HUES6 (cell line): ENCODE results near the gene CYP26B1.

Source experiments
- H3K27ac ChIP-seq: 2 replicates; pipeline ENCODE4 v1.7.0; 2013; ENCODE audit warnings: low read depth, mild to moderate bottlenecking, low read length, inconsistent platforms
- H3K27me3 ChIP-seq: 2 replicates; pipeline ENCODE4 v1.6.1; 2013; ENCODE audit warnings: low read length; ENCODE audit not compliant: control insufficient read depth, insufficient read depth
- H3K36me3 ChIP-seq: 2 replicates; pipeline ENCODE4 v1.6.1; 2013; ENCODE audit warnings: low read length; ENCODE audit not compliant: control insufficient read depth, insufficient read depth
- H3K4me1 ChIP-seq: 2 replicates; pipeline ENCODE4 v1.6.1; 2013; ENCODE audit warnings: low read length; ENCODE audit not compliant: control insufficient read depth, insufficient read depth
- H3K4me3 ChIP-seq: 2 replicates; pipeline ENCODE4 v1.5.1; 2013; ENCODE audit warnings: low read depth, low read length
- H3K9ac ChIP-seq: one replicate; pipeline ENCODE4 v1.6.1; 2013; ENCODE audit warnings: mild to moderate bottlenecking, low read length
- H3K9me3 ChIP-seq: 2 replicates; pipeline ENCODE4 v1.6.1; 2013; ENCODE audit warnings: low read depth, low read length; ENCODE audit not compliant: control insufficient read depth, insufficient read depth

The CYP26B1 gene

GRCh38 chr2:72155151-72155550 is 7.5 kb upstream of the CYP26B1 start:
- Histone ChIP-seq H3K4me1 (peaks cover under 1% of the 10 kb centered on the region), H3K4me3 (no peak overlapping the region), H3K27me3 (peaks cover 37% of the 10 kb centered on the region), H3K9me3 (no peaks in the 10 kb centered on the region), H3K27ac (no peak overlapping the region), H3K36me3 (no peaks in the 10 kb centered on the region), H3K9ac (no peak overlapping the region)

GRCh38 chr2:72154386-72154975 is 6.8 kb upstream of the CYP26B1 start:
- H3K27ac ChIP-seq: no peak overlapping the region
- H3K9me3 ChIP-seq: no peaks in the 10 kb centered on the region
- peaks cover 7% of the 10 kb centered on the region for H3K4me1 ChIP-seq
- peaks cover 43% of the 10 kb centered on the region for H3K27me3 ChIP-seq
- H3K9ac ChIP-seq: no peak overlapping the region
- no peak overlapping the region for H3K4me3 ChIP-seq
- no peaks in the 10 kb centered on the region for H3K36me3 ChIP-seq

GRCh38 chr2:72153924-72154323 is 6.3 kb upstream of the CYP26B1 start:
- Histone ChIP-seq H3K27ac (no peak overlapping the region), H3K9ac (no peak overlapping the region), H3K36me3 (no peaks in the 10 kb centered on the region), H3K27me3 (peaks cover 49% of the 10 kb centered on the region), H3K9me3 (no peaks in the 10 kb centered on the region), H3K4me1 (peaks cover 9% of the 10 kb centered on the region), H3K4me3 (no peak overlapping the region)

GRCh38 chr2:72153026-72153791 is 5.5 kb upstream of the CYP26B1 start:
- Histone ChIP-seq H3K9ac (no peak overlapping the region), H3K36me3 (no peaks in the 10 kb centered on the region), H3K9me3 (no peaks in the 10 kb centered on the region), H3K4me3 (no peak overlapping the region), H3K27ac (no peak overlapping the region), H3K27me3 (peaks cover 54% of the 10 kb centered on the region), H3K4me1 (peaks cover 9% of the 10 kb centered on the region)

GRCh38 chr2:72150861-72151356 is 3.2 kb upstream of the CYP26B1 start:
- H3K27ac ChIP-seq: no peak overlapping the region
- H3K9ac ChIP-seq: no peak overlapping the region
- H3K36me3 ChIP-seq: no peaks in the 10 kb centered on the region
- peaks cover 10% of the 10 kb centered on the region for H3K4me1 ChIP-seq
- no peak overlapping the region for H3K4me3 ChIP-seq
- peaks cover 77% of the 10 kb centered on the region for H3K27me3 ChIP-seq
- H3K9me3 ChIP-seq: no peaks in the 10 kb centered on the region

GRCh38 chr2:72150157-72150860 is 2.6 kb upstream of the CYP26B1 start:
- Histone ChIP-seq H3K27me3 (peaks cover 81% of the 10 kb centered on the region), H3K9ac (no peak overlapping the region), H3K27ac (no peak overlapping the region)

GRCh38 chr2:72149556-72150156 is 2.0 kb upstream of the CYP26B1 start:
- H3K27ac ChIP-seq: no peak overlapping the region
- peak overlapping the region; percentile 65 for H3K4me3 ChIP-seq
- peaks cover 83% of the 10 kb centered on the region for H3K27me3 ChIP-seq
- peaks cover 13% of the 10 kb centered on the region for H3K4me1 ChIP-seq
- H3K9me3 ChIP-seq: no peaks in the 10 kb centered on the region
- no peaks in the 10 kb centered on the region for H3K36me3 ChIP-seq
- H3K9ac ChIP-seq: no peak overlapping the region

More at GRCh38 chr2:72150157-72150860, 2.6 kb upstream of the CYP26B1 start:
- Histone ChIP-seq H3K4me1 (peaks cover 13% of the 10 kb centered on the region), H3K4me3 (peak overlapping the region; percentile 65), H3K9me3 (no peaks in the 10 kb centered on the region), H3K36me3 (no peaks in the 10 kb centered on the region)

GRCh38 chr2:72148837-72149555 is 1.3 kb upstream of the CYP26B1 start:
- H3K9me3 ChIP-seq: no peaks in the 10 kb centered on the region
- H3K36me3 ChIP-seq: no peaks in the 10 kb centered on the region
- H3K27me3 ChIP-seq: peaks cover 89% of the 10 kb centered on the region
- H3K4me1 ChIP-seq: peaks cover 15% of the 10 kb centered on the region
- peak overlapping the region; percentile 65 for H3K4me3 ChIP-seq
- H3K27ac ChIP-seq: no peak overlapping the region
- H3K9ac ChIP-seq: no peak overlapping the region

- no peak overlapping the region for H3K9ac ChIP-seq
- peaks cover 96% of the 10 kb centered on the region for H3K27me3 ChIP-seq
Observed at GRCh38 chr2:72148003-72148836, 558 bp upstream of the CYP26B1 start.

More at GRCh38 chr2:72148003-72148836, 558 bp upstream of the CYP26B1 start:
- Histone ChIP-seq H3K4me3 (peak overlapping the region; percentile 65), H3K9me3 (no peaks in the 10 kb centered on the region), H3K36me3 (no peaks in the 10 kb centered on the region), H3K4me1 (peaks cover 22% of the 10 kb centered on the region), H3K27ac (no peak overlapping the region)
